ENCODE measurements around the gene C11orf58. TPM values are rescaled to one million over a fixed set of nuclear protein-coding genes. Genes with fewer than 3 reads are reported as not detected.

C11orf58 gene
- 100 to 1,000 TPM; 378 to 408 (median 400) TPM for polyA plus RNA-seq (ENCODE audit: insufficient read length in 3 of 3)
- long read RNA-seq, donor 1, full-length matches to known transcripts: 144 of 187 reads
- long read RNA-seq, donor 1, partial matches to known transcripts: 36 of 187 reads
- long read RNA-seq, donor 1, other reads (novel, unspliced or antisense): 7 of 187 reads
- long read RNA-seq, donor 2, full-length matches to known transcripts: 133 of 179 reads
- long read RNA-seq, donor 2, partial matches to known transcripts: 39 of 179 reads
- long read RNA-seq, donor 2, other reads (novel, unspliced or antisense): 7 of 179 reads
- long read RNA-seq, donor 3, full-length matches to known transcripts: 286 of 363 reads
- long read RNA-seq, donor 3, partial matches to known transcripts: 47 of 363 reads
- long read RNA-seq, donor 3, other reads (novel, unspliced or antisense): 30 of 363 reads
- long read RNA-seq, donor 4, full-length matches to known transcripts: 240 of 269 reads
- long read RNA-seq, donor 4, partial matches to known transcripts: 9 of 269 reads
- long read RNA-seq, donor 4, other reads (novel, unspliced or antisense): 20 of 269 reads
- long read RNA-seq, donor 5: 0 reads
- long read RNA-seq, donor 6, full-length matches to known transcripts: 221 of 308 reads
- long read RNA-seq, donor 6, partial matches to known transcripts: 74 of 308 reads
- long read RNA-seq, donor 6, other reads (novel, unspliced or antisense): 13 of 308 reads
- long read RNA-seq, donor 7, full-length matches to known transcripts: 264 of 373 reads
- long read RNA-seq, donor 7, partial matches to known transcripts: 86 of 373 reads
- long read RNA-seq, donor 7, other reads (novel, unspliced or antisense): 23 of 373 reads
- long read RNA-seq, donor 8, full-length matches to known transcripts: 316 of 414 reads
- long read RNA-seq, donor 8, partial matches to known transcripts: 68 of 414 reads
- long read RNA-seq, donor 8, other reads (novel, unspliced or antisense): 30 of 414 reads
- long read RNA-seq, donor 9, transcript C11orf58-206 (3 exons, 762 nt): minor isoform, 16 of 292 reads
- long read RNA-seq, donor 9, transcript C11orf58-201 (5 exons, 2,049 nt): major isoform, 230 of 292 reads
- long read RNA-seq, donor 9, transcript C11orf58-207 (4 exons, 575 nt): minor isoform, 6 of 292 reads
- long read RNA-seq, donor 9, partial matches to known transcripts: 23 of 292 reads
- long read RNA-seq, donor 9, other reads (novel, unspliced or antisense): 13 of 292 reads
- long read RNA-seq, donor 10, full-length matches to known transcripts: 287 of 413 reads
- long read RNA-seq, donor 10, partial matches to known transcripts: 91 of 413 reads
- long read RNA-seq, donor 10, other reads (novel, unspliced or antisense): 35 of 413 reads
- long read RNA-seq, donor 11, full-length matches to known transcripts: 209 of 243 reads
- long read RNA-seq, donor 11, partial matches to known transcripts: 18 of 243 reads
- long read RNA-seq, donor 11, other reads (novel, unspliced or antisense): 16 of 243 reads
- long read RNA-seq, donor 12, full-length matches to known transcripts: 87 of 96 reads
- long read RNA-seq, donor 12, partial matches to known transcripts: 9 of 96 reads
- long read RNA-seq, donor 12, other reads (novel, unspliced or antisense): 0 of 96 reads
- long read RNA-seq, donor 13: 0 reads
- long read RNA-seq, donor 14, full-length matches to known transcripts: 228 of 271 reads
- long read RNA-seq, donor 14, partial matches to known transcripts: 32 of 271 reads
- long read RNA-seq, donor 14, other reads (novel, unspliced or antisense): 11 of 271 reads
- long read RNA-seq, donor 15, full-length matches to known transcripts: 117 of 139 reads
- long read RNA-seq, donor 15, partial matches to known transcripts: 17 of 139 reads
- long read RNA-seq, donor 15, other reads (novel, unspliced or antisense): 5 of 139 reads
- long read RNA-seq, donor 16, full-length matches to known transcripts: 683 of 779 reads
- long read RNA-seq, donor 16, partial matches to known transcripts: 58 of 779 reads
- long read RNA-seq, donor 16, other reads (novel, unspliced or antisense): 38 of 779 reads

- peak; percentile 94 to 99 (median 96) for DNase-seq (ENCODE audit: extremely low read depth in 1 of 11, low read depth in 9 of 11, low spot score in 4 of 11)
These were observed at the start of gene C11orf58 for GRCh38 chr11:16738193-16738946. Gene C11orf58 (plus strand): TSS chr11:16738647. CDS start chr11:16738779, 132 bp downstream.

GRCh38 chr11:16690086-16690485, 48.4 kb upstream of the C11orf58 start:
- DNase-seq (ENCODE audit: extremely low read depth in 1 of 11, low read depth in 9 of 11, low spot score in 4 of 11): no peak

DNA sequence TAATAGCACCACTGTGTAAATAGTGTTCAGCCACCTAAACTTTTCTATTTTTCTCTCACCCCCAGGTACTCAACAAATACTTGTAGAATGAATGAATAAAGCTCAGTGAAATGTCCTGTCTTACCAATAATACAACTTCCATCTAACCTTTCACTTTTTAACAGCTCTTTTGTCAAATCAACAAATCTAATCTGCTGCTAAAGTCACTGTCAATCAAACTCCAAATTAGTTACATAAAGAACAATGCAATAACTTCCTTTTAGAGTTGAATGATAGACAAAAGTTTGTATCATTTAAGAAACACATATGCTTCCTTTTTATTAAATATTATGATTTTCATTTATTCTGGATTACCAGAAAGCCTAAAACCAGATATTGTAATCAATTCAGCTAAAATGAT, 34.7 kb upstream of the C11orf58 start:
- DNase-seq (ENCODE audit: extremely low read depth in 1 of 11, low read depth in 9 of 11, low spot score in 4 of 11): no peak

- no peak for DNase-seq (ENCODE audit: extremely low read depth in 1 of 11, low read depth in 9 of 11, low spot score in 4 of 11)
These were observed 24.9 kb upstream of the C11orf58 start for GRCh38 chr11:16713594-16713993.

DNA sequence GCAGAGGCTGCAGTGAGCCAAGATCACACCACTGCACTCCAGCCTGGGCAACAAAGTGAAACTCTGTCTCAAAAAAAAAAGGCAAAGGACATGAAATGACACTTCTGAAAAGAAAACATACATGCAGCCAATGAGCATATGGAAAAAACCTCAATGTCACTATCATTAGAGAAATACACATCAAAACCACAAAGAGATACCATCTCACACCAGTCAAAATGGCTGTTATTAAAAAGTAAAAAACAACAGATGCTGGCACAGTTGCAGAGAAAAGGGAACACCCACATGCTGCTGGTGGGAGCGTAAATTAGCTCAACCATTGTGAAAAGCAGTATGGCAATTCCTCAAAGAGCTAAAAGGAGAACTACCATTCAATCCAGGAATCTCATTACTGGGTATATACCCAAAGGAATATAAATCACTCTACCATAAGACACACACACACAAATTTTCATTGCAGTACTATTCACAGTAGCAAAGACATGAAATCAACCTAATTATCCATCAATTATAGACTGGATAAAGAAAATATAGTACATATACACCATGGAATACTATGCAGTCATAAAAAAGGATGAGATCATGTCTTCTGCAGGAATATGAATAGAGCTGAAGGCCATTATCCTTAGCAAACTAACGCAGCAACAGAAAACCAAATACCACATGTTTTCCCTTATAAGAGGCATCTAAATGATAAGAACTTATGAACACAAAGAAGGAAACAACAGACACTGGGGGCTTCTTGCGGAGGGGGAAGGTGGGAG, 15.7 kb upstream of the C11orf58 start:
- no peak for DNase-seq (ENCODE audit: extremely low read depth in 1 of 11, low read depth in 9 of 11, low spot score in 4 of 11)

- DNase-seq (ENCODE audit: extremely low read depth in 1 of 11, low read depth in 9 of 11, low spot score in 4 of 11): no peak
These were observed 10.6 kb upstream of the C11orf58 start for GRCh38 chr11:16727806-16728205.

GRCh38 chr11:16737818-16738192, 642 bp upstream of the C11orf58 start:
- DNase-seq (ENCODE audit: extremely low read depth in 1 of 11, low read depth in 9 of 11, low spot score in 4 of 11): peak in 2 of 11 donors; percentile 26 to 52

- peak in 9 of 11 donors; percentile 3 to 56 (median 17) for DNase-seq (ENCODE audit: extremely low read depth in 1 of 11, low read depth in 9 of 11, low spot score in 4 of 11)
These were observed 734 bp downstream of the C11orf58 start for GRCh38 chr11:16738947-16739815.

DNA sequence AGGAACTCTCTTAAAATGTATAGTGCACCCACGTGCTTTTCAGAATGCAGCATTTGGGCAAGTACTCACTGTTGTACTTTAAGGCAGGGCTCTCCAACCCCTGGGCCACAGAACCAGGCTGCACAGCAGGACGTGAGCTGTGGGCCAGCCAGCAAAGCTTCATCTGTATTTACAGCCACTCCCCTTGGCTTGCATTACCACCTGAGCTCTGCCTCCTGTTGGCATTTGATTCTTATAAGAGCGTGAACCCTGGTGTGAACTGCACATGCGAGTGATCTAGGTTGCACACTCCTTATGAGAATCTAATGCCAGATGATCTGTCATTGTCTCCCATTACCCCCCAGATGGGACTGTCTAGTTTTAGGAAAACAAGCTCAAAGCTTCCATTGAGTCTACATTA, 3.0 kb downstream of the C11orf58 start:
- no peak for DNase-seq (ENCODE audit: extremely low read depth in 1 of 11, low read depth in 9 of 11, low spot score in 4 of 11)

GRCh38 chr11:16743478-16743877, 5.0 kb downstream of the C11orf58 start:
- no peak for DNase-seq (ENCODE audit: extremely low read depth in 1 of 11, low read depth in 9 of 11, low spot score in 4 of 11)

DNA sequence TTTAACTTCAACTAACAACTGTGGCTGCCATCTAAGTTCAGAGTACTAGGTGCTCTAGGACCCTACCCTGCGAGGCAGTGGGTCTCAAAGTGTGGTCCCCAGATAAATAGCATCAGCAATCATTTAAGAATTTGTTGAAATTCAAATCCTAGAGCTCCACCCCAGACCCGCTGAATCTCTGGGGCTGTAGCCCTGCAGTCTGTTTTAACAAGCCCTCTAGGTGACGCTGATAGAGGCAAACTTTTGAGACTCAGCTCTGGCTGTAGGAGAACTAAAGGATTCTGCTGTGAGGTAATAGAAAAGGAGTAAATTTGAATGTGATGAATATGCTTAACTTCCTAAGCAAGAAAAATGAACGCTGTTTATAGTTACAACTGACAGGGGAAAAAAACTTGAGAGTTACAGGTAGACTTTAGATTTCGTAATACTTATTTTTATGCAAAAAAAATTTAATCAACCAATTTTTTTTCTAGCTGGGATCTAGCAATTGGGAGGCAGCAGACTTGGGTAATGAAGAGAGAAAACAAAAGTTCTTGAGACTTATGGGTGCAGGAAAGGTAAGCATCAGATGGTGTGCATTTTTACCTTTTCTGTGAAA, 5.8 kb downstream of the C11orf58 start:
- no peak for DNase-seq (ENCODE audit: extremely low read depth in 1 of 11, low read depth in 9 of 11, low spot score in 4 of 11)

DNA sequence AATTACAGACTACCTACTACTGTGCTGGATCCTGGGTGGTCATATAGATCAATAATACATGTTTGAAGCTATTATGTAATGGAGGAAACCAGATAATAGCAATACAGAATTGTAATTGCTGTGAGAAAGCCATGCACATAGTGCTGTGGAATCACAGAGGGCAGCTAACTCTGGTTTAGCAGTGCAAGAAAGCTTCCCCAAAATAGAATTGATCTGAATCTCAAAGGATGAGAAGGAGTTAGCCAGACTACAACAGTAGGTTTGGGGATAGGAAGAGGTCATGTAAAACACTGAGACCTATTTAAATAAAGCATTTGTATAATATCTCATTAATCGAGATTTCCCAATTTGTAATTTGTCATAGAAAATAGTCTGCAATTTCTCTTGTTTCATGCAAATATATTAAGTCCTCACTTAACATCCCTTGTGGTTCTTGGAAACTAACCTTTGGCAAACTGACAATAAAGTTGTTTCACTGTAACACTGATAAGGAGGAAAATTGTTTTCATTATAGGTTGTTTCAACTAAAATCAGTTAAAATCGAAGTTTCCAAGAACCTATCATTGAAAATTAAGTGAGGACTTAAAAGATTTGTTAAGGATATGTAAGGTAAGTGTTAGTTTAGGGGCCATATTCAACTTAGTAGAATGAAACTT, 7.6 kb downstream of the C11orf58 start:
- no peak for DNase-seq (ENCODE audit: extremely low read depth in 1 of 11, low read depth in 9 of 11, low spot score in 4 of 11)

DNA sequence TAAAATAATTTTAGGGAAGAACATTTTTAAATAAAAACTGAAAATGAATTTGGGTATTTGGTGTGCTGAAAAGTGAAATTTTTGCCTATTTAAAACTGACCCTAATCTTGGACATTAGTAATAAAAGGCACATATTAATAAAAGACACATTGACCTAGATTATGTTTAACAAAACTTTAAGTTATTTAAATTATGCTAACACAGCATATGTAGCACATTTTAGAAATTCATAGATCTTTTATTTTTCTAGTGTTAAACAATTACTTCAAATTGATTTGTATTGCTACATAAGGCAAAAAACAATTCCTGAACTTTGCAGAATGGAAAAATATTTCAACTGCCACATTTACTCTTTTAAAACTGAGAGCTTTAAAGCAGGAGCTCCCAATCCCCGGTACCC, 10.6 kb downstream of the C11orf58 start:
- DNase-seq (ENCODE audit: extremely low read depth in 1 of 11, low read depth in 9 of 11, low spot score in 4 of 11): no peak

DNA sequence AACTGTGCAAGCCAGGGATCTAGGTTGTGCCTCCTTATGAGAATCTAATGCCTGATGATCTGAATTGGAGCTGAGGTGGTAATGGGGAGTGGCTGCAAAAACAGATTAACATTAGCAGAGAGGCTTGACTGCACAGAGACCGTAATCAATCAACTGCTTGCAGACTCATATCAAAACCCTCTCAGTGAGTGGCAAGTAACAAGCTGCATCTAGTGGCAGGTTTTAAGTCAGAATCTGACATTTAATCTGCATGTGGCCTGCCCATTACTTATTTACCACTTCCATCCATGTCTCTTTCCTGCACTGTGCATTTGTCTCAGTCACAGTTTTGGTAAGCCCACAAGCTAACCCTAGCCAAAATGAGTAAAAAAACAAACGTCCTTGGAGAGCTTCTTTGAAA, 11.2 kb downstream of the C11orf58 start:
- DNase-seq (ENCODE audit: extremely low read depth in 1 of 11, low read depth in 9 of 11, low spot score in 4 of 11): no peak
